HUDEP-2 (cell line): ENCODE data around the gene ZNF765.
"Not testable (repeated sequence)": the region's sequence is repeated elsewhere in the genome, so short reads cannot be mapped to it uniquely, and the experiment has no call there.

Experiments used
- DNase-seq, 76 experiments: peaks; one replicate each; lab custom pipeline; 2025; ENCODE audit not compliant: unreplicated experiment in 76 of 76; lab: John Stamatoyannopoulos, UW

The ZNF765 gene

GRCh38 chr19:53475470-53475869, 80.5 kb downstream of the ZNF765 start:
- DNase-seq, result not testable (repeated sequence)
